ENCODE measurements around the gene PADI3.

PADI3 gene

GRCh38 chr1:17272646-17273045, 23.7 kb downstream of the PADI3 start:
- DNase-seq (ENCODE audit: low read depth), result no peak

DNA sequence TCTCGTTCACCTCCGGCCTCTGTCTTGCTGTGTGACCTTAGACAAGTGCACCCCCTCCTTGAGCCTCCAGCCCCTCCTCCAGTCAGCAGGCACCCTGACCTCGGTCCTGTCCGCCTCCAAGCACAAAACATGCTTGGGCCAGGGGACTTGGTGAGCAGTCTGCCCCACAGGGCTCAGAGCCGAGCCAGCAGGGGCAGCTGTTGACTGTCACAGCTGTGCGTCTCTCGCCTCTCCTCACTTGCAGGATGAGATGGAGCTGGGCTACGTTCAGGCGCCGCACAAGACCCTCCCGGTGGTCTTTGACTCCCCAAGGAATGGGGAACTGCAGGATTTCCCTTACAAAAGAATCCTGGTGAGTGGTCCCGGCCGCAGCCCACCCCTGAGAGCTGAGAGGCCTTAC, 24.2 kb downstream of the PADI3 start:
- no peak for DNase-seq (ENCODE audit: low read depth)

GRCh38 chr1:17274186-17275170, 25.6 kb downstream of the PADI3 start:
- DNase-seq (ENCODE audit: low read depth), result no peak

- no peak for DNase-seq (ENCODE audit: low read depth)
Measured at GRCh38 chr1:17276568-17276967, 27.7 kb downstream of the PADI3 start.

GRCh38 chr1:17277511-17278159, 28.7 kb downstream of the PADI3 start:
- no peak for DNase-seq (ENCODE audit: low read depth)

- DNase-seq (ENCODE audit: low read depth), result no peak
Measured at GRCh38 chr1:17278996-17279830, 30.3 kb downstream of the PADI3 start.

GRCh38 chr1:17280436-17280835, 31.5 kb downstream of the PADI3 start:
- no peak for DNase-seq (ENCODE audit: low read depth)

- no peak for DNase-seq (ENCODE audit: low read depth)
Measured at GRCh38 chr1:17280894-17281293, 32.0 kb downstream of the PADI3 start.

DNA sequence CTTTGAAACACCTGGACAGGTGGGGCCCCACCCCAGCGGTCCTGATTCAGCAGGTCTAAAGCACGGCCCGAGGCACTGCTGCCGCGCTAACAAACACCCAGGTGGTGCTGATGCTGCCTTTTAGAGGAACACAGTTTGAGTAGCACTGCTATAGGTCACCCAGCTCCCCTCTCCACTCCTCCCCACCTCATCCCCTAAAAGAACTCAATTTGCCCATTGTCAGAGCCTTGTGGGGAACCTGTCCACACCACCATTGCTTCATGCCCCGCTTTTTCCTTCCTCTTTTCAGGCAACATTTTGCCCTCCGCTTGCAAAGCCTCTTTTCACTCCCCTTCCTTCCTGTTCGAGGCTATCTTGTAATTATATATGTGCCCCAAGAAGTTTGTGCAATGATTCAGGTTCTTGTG, 32.9 kb downstream of the PADI3 start:
- no peak for DNase-seq (ENCODE audit: low read depth)

- no peak for DNase-seq (ENCODE audit: low read depth)
Measured at GRCh38 chr1:17282836-17283235, 33.9 kb downstream of the PADI3 start.

- DNase-seq (ENCODE audit: low read depth), result no peak
Measured at GRCh38 chr1:17286646-17287045, 37.7 kb downstream of the PADI3 start.

DNA sequence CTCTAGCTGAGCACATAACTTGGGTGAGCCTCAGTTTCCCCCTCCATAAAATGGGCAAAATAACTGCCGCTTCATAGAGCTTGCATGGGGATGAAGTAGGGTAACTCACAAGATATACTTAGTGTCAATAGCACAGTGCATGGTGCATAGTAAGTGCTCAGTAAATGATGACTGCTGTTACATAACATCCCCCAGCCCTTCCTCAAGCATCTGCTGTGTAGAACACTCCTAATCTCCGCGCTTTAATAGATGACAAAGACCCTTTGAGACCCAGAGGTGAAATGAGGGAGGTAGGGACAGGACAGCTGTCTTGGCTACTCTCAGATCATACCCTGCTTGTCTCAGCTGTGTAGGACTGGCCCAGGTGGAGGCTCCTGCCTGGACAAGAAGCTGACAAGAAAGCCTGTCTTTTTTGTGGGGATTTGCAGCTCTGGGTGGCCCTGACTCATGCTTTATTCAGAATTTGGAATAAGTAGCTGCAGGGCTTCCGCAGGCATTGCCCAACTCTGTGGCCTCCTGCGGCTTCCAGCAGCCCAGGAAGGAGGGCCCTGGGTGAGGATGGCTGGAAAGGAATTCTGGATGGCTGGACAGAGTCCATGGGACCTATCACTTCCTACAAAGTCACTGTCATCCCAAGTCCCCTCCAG, 38.4 kb downstream of the PADI3 start:
- DNase-seq (ENCODE audit: low read depth), result no peak

GRCh38 chr1:17289721-17290120, 40.8 kb downstream of the PADI3 start:
- no peak for DNase-seq (ENCODE audit: low read depth)

GRCh38 chr1:17290553-17290952, 41.7 kb downstream of the PADI3 start:
- no peak for DNase-seq (ENCODE audit: low read depth)

DNA sequence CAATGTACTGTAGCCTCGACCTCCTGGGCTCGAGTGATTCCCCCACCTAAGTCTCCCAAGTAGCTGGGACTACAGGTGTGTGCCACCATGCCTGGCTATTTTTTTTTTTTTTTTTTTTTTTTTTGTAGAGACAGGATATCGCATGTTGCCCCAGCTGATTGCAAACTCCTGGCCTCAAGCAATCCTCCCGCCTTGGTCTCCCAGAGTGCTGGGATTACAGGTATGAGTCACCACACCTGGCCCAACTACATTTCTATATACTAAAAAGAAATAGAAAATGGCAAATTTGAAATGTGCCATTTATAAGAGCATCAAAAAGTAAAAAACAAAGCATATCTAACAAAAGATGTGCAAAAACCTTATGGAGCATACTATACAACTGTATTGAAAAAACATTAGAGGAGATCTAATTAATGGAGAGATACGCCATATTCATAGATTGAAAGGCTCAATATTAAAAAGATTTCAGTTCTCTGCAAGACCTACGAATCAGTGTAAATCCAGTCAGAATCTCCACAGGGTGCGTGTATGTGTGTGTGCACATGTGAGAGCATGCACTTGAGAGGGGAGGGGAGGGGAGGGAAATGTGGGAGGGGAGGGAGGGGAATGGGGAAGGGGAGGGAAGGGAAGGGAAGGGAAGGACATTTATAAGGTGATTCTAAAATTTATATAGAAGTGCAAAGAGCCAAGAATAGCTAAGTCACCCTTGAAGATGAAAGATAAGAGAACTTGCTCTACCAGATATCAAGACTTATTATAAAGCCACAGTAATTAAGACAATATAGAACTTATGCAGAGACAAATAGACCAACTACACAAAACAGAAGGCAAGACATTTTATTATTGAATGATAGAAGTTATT, 43.6 kb downstream of the PADI3 start:
- DNase-seq (ENCODE audit: low read depth), result no peak

- DNase-seq (ENCODE audit: low read depth), result no peak
Measured at GRCh38 chr1:17293681-17294425, 45.0 kb downstream of the PADI3 start.

GRCh38 chr1:17295292-17295691, 46.4 kb downstream of the PADI3 start:
- DNase-seq (ENCODE audit: low read depth), result no peak

GRCh38 chr1:17296086-17296485, 47.2 kb downstream of the PADI3 start:
- no peak for DNase-seq (ENCODE audit: low read depth)

GRCh38 chr1:17297991-17298390, 49.1 kb downstream of the PADI3 start:
- no peak for DNase-seq (ENCODE audit: low read depth)

DNA sequence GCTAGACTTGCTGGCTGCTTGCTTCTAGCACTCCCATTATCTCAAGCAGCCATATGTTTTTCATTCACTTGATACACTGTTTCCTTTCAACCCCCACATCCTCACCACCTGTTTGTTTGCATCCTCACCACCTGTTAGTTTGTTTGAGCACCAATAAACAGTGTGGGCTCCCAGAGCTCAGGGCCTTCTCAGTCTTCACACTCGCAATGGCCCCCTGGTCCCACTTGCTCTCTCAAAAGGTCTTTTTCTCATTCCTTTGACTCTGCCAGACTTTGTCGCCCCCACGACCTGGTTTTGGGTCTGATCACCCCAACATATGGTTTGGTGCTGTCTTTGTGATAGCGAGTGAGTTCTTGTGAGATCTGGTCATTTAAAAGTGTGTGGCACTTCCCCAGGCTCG, 52.9 kb downstream of the PADI3 start:
- no peak for DNase-seq (ENCODE audit: low read depth)

All from stimulated activated CD4-positive, alpha-beta T cell treated with anti-CD3 and anti-CD28 coated beads, Interleukin-2, amount 100 ng/mL, for 4 hours (primary cell).